Endothelial cell (in vitro differentiated cells): Measurements from ENCODE around the gene TECPR2. TPM values are rescaled to one million over a fixed set of nuclear protein-coding genes. Genes with fewer than 3 reads are reported as not detected.

ENCODE experiments used
- DNase-seq: peaks from one replicate; pipeline ENCODE4 v3.0.0; 2021; ENCODE audit warnings: low spot score
- H3K27ac Mint-ChIP-seq: one replicate; pipeline ENCODE4 v1.8.0; 2021; ENCODE audit warnings: mixed read lengths, inconsistent platforms; ENCODE audit not compliant: unreplicated experiment
- H3K27me3 Mint-ChIP-seq: one replicate; pipeline ENCODE4 v1.8.0; 2021; ENCODE audit warnings: mild to moderate bottlenecking, moderate library complexity, mixed read lengths, inconsistent platforms; ENCODE audit not compliant: unreplicated experiment
- H3K36me3 Mint-ChIP-seq: one replicate; pipeline ENCODE4 v1.8.0; 2021; ENCODE audit warnings: mild to moderate bottlenecking, low read depth, mixed read lengths, inconsistent platforms; ENCODE audit not compliant: unreplicated experiment
- H3K4me1 Mint-ChIP-seq: one replicate; pipeline ENCODE4 v1.8.0; 2021; ENCODE audit warnings: mild to moderate bottlenecking, mixed read lengths, inconsistent platforms; ENCODE audit not compliant: unreplicated experiment
- H3K4me3 Mint-ChIP-seq: one replicate; pipeline ENCODE4 v1.8.0; 2021; ENCODE audit warnings: mild to moderate bottlenecking, mixed read lengths, inconsistent platforms; ENCODE audit not compliant: unreplicated experiment
- H3K9me3 Mint-ChIP-seq: one replicate; pipeline ENCODE4 v1.8.0; 2021; ENCODE audit warnings: mixed read lengths, inconsistent platforms; ENCODE audit not compliant: unreplicated experiment
- CTCF ChIP-seq: fragments of 200-600 bp; sonication (generic); IDR thresholded peaks from one replicate; pipeline ENCODE4 v1.5.0; 2021; ENCODE audit warnings: antibody characterized with exemption; ENCODE audit not compliant: unreplicated experiment
- total RNA-seq: library from RNA; stranded (reverse); fragmentation: NEBNext Ultra II Directional; extraction: Animal tissue kit (Norgen Biotek cat#: 25700); gene quantifications from one replicate; pipeline ENCODE4 v1.2.1, GENCODE V29; 2021; ENCODE audit not compliant: unreplicated experiment

The TECPR2 gene
- total RNA-seq, 1 donor from 2014 or later: 28.9 TPM

GRCh38 chr14:102454711-102455110 is 92.0 kb downstream of the TECPR2 start:
- no peak for DNase-seq
- TF ChIP-seq CTCF: no peak
- Mint-ChIP-seq H3K27ac (no peak overlapping the region), H3K36me3 (peaks cover 24% of the 10 kb centered on the region), H3K4me1 (no peaks in the 10 kb centered on the region), H3K27me3 (peaks cover 3% of the 10 kb centered on the region), H3K4me3 (no peak overlapping the region), H3K9me3 (no peaks in the 10 kb centered on the region)

GRCh38 chr14:102457509-102457908 is 94.8 kb downstream of the TECPR2 start:
- H3K27me3 Mint-ChIP-seq: peaks cover 3% of the 10 kb centered on the region

GRCh38 chr14:102461490-102462338 is 99.0 kb downstream of the TECPR2 start:
- H3K36me3 Mint-ChIP-seq: peaks cover 22% of the 10 kb centered on the region
- H3K4me3 Mint-ChIP-seq: no peak overlapping the region
- DNase-seq: no peak
- no peaks in the 10 kb centered on the region for H3K4me1 Mint-ChIP-seq
- no peaks in the 10 kb centered on the region for H3K27me3 Mint-ChIP-seq
- H3K9me3 Mint-ChIP-seq: no peaks in the 10 kb centered on the region
- no peak for TF ChIP-seq CTCF
- H3K27ac Mint-ChIP-seq: no peak overlapping the region

More at GRCh38 chr14:102457509-102457908, 94.8 kb downstream of the TECPR2 start:
- DNase-seq: no peak
- H3K4me3 Mint-ChIP-seq: no peak overlapping the region
- no peaks in the 10 kb centered on the region for H3K4me1 Mint-ChIP-seq
- TF ChIP-seq CTCF: no peak
- H3K36me3 Mint-ChIP-seq: peaks cover 15% of the 10 kb centered on the region
- no peaks in the 10 kb centered on the region for H3K9me3 Mint-ChIP-seq
- H3K27ac Mint-ChIP-seq: no peak overlapping the region

- no peak for DNase-seq
- peaks cover 24% of the 10 kb centered on the region for H3K36me3 Mint-ChIP-seq
- H3K27me3 Mint-ChIP-seq: no peaks in the 10 kb centered on the region
- H3K27ac Mint-ChIP-seq: no peak overlapping the region
- no peaks in the 10 kb centered on the region for H3K4me1 Mint-ChIP-seq
- H3K4me3 Mint-ChIP-seq: no peak overlapping the region
- no peak for TF ChIP-seq CTCF
- H3K9me3 Mint-ChIP-seq: no peaks in the 10 kb centered on the region
Measured at GRCh38 chr14:102462391-102462790, 99.7 kb downstream of the TECPR2 start.

- no peak overlapping the region for H3K4me3 Mint-ChIP-seq
- TF ChIP-seq CTCF: no peak
- DNase-seq: no peak
- no peak overlapping the region for H3K27ac Mint-ChIP-seq
- no peaks in the 10 kb centered on the region for H3K27me3 Mint-ChIP-seq
- H3K4me1 Mint-ChIP-seq: no peaks in the 10 kb centered on the region
- no peaks in the 10 kb centered on the region for H3K9me3 Mint-ChIP-seq
- peaks cover 24% of the 10 kb centered on the region for H3K36me3 Mint-ChIP-seq
Measured at GRCh38 chr14:102464006-102464405, 101.3 kb downstream of the TECPR2 start.
